Umbilical cord (tissue), 2 donors: ENCODE data around the gene TSR1. TPM values are rescaled to one million over a fixed set of nuclear protein-coding genes. Genes with fewer than 3 reads are reported as not detected.
A peak's percentile ranks its signal among the peaks of the same experiment; 100 is the strongest.
"Not testable (repeated sequence)": the region's sequence is repeated elsewhere in the genome, so short reads cannot be mapped to it uniquely, and the experiment has no call there.

Source experiments
- DNase-seq: peaks from one replicate; pipeline ENCODE4 v3.0.0-alpha.2; 2015; ENCODE audit warnings: low spot score
- total RNA-seq: library from RNA; depleted of rRNA; stranded (reverse); fragments of >200 nt; gene quantifications from one replicate; pipeline ENCODE4 v1.2.3, GENCODE V29; 2014; ENCODE audit warnings: low replicate concordance; ENCODE audit not compliant: insufficient read depth

The TSR1 gene
- total RNA-seq, 1 donor from 2014 or later, result 33.0 TPM

DNA sequence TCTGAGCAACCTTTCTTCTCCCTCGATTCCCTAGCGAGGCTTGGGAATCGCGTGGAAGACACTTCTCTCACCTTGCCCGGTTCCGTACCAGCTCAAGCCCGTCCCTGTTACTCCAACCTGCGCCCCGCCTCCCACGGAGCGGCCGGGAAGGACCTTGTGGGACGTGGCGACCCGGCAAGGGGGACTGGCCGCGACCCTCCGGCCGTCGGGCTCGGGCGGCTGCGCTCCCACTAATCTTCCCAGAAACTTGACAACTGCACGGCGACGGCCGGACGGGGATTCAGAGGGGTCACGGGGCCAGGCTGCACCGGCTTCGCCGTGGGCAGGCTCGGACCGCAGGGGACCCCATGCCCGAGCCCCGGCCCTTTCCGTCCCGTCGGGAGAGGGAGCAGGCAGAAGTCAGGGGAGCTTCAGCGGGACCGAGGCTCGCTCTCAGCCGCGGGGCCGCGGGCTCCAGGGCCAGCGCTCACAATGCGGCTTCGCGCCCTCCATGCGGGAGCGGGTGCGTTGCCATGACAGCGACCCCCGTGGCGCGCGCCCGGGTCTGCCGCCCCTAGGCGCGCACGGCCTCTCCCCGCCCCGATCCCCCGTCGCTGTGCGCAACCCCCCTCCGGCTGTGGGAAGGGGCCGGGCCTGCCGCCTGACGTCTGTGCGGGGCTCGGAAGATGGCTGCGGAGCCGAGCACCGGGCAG is 741 bp upstream of the TSR1 start, which contains the start of gene SGSM2:
SGSM2 (plus strand) TSS at position 650 of the 692 bp plus-strand sequence. CDS start 188 bp downstream, outside the sequence.
- DNase-seq, result peak; percentile 65

DNA sequence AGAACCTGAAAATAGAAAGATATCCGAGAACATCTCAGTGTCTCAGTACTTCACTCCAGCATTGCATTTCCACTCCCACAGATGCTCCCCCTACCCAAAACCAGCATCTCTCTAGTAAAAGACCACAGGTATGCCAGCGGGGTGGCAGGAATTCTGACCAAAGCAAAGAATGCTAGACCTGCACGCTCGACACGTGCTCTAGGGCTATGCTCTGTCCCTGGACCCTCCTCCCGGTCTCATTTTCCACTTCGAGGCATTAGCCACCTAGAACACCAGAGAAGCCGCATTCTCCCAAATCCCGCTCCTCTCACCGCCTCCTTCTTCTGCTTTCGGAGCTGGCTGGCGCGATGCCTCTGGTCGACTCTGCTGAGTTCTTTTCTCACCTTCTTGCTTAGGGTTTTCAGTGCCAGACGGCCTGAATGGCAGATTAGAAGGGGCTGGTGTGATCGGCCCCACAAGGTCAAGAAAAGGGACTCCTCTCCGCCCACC is 487 bp downstream of the TSR1 start:
- DNase-seq, result peak; percentile 22

DNA sequence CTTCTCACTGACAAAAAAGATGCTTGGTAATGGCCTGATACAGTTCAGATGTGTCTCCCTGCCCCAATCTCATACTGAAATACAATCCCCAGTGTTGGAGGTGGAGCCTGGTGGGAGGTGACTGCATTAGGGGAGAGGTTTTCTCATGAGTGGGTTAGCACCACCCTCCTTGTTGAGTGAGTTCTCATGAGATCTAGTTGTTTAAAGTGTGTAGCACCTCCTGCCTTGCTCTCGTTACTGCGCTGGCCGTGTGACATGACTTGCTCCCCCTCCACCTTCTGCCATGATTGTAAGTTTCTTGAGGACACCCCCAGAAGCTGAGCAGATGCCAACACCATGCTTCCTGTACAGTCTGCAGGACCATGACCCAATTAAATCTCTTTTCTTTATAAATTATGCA is 5.0 kb downstream of the TSR1 start:
- no peak for DNase-seq

DNA sequence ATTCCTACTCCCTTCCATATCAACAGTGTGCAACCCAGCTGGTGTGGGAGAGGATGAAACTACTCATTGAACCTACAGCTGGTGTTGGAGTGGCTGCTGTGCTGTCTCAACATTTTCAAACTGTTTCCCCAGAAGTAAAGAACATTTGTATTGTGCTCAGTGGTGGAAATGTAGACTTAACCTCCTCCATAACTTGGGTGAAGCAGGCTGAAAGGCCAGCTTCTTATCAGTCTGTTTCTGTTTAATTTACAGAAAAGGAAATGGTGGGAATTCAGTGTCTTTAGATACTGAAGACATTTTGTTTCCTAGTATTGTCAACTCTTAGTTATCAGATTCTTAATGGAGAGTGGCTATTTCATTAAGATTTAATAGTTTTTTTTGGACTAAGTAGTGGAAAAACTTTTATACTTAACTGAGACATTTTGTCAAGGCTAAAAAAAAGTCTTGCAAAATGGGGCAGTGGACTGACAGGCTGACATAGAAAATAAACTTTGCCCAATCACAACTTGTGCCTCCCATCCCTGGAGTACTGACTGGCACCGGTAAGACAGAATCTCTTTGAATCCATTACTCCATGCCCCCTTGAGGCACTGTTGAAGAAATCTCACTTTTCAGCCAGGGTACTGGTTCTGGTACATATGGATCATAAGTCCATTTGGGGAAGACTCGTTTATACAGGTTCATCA is 12.5 kb downstream of the TSR1 start:
- peak; percentile 24 for DNase-seq

DNA sequence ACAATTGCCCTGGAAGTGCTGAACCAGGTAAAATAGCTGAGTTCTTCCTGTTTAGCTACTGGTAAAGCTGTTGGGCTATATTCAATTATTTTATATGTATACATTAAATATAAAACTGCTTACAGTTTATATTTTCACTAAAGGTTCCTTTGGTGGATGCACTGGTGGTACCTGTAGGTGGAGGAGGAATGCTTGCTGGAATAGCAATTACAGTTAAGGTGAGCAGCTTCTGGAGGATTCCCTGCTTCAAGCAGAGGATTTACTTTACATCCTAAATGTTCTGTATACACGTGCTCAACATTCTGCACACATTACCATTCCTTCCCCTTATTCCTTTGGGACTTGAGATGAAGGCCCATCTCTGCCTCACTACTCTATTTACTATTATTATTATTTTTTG is 14.9 kb downstream of the TSR1 start:
- no peak for DNase-seq

DNA sequence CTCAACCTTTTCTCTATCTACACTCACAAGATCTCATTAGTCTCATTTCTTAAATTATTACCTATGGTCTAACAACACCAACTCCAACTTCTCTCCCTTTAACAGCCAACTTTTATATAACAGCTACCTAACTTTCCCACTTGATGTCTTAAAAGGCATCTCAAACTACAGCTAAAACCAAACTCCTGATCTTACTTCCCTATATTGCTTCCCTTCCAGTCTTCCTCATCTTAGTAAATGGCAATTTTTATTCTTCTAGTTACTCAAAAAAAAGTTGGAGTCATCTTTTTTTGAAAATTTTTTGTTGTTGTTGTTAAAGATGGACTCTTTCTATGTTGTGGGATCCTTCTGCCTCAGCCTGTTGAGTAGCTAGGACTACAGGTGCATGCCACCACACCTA is 17.2 kb downstream of the TSR1 start:
- no peak for DNase-seq

DNA sequence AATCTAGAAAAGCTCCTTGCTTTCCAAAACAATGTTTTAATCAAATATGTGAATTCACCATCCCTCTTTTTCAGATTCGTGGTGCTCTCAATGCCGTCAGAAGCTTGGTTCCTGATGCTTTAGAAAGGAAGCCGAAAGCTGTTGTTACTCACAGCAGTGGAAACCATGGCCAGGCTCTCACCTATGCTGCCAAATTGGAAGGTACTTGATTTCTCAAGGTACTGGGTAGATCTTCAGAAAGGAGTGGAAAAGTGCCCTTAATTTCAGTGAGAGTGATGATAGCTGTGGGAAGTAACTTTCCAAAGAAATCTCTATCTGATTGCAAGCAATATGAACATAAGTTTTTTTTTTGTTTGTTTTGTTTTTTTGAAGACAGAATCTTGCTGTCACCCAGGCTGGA is 18.5 kb downstream of the TSR1 start:
- no peak for DNase-seq

DNA sequence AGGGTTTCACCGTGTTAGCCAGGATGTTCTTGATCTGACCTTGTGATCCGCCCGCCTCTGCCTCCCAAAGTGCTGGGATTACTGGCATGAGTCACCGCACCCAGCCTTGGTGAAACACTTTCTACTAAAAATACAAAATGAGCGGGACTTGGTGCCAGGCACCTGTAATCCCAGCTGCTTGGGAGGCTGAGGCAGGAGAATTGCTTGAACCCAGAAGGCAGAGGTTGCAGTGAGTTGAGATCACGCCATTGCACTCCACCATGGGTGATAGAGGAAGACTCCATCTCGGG is 19.4 kb downstream of the TSR1 start:
- DNase-seq, result not testable (repeated sequence)

DNA sequence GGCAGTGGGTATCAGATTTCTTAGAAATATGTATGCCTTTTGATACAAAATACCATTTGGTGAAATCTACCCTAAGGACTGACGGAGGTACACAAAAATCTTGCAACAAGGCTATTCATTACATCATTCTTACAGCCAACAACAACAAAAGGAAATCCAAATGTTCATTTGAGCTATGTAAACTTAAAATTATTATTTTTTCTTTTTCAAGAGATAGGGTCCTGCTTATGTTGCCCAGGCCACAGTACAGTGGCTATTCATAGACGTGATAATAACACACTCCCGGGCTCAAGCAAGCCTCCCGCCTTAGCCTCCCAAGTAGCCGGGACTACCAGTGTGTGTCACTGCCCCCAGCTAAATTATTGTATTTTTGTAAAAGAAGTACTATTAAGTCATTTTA is 23.5 kb downstream of the TSR1 start:
- no peak for DNase-seq

DNA sequence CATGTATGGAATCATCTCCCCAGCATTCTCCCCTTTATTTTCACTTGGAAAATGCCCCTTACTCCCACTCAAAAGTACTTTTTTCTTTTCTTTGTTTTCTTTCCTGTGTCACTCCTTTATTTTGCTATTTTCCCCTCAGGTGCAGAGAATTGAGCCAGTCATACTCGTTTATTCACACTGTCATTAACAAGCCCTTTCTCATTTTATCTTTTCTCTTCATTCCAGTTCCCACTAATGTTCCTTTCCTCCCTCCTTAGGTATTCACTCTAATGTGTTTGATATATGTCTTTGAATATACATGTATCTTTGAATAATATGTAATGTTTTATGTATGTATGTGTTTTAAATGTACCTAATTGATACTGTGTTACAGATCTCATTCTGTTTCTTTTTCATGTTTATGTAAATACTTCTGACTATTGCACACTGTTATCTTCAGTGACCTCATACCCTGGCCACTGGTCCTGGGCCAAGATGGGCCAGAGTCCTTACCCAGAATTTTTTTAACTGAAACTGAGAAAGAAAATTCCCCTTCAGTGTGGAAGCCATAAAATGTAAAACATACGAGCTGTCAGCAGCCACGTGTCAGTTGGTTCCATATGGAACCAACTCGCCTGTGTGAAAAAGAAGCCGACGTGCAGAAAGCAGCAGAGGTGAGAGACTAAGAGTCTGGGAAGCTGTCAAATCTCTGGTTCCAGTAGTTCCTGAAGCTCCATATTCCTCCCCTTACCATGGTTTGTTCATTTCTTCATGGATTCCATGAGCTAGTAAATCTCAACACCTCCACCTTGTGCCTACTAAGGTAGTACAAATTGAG is 26.7 kb downstream of the TSR1 start:
- DNase-seq, result peak; percentile 25

DNA sequence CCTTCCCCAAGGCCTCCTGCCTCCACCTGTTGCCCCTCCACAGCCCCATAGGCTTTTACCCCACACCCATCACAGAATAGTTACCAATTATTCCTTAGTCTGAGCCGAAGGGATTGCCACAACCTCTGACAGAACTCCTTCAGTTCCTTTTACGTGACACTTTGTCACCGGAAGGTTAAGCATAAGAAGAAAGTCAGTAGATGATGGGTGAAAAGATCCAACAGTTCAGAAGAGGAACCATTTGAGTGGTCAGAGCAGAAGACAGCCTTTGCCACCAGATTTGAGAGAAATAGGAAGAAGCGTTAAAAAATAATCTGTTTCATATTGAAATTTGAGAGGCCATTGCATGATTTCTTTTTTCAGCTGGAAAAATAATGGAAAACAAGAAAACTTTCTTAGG is 31.3 kb downstream of the TSR1 start:
- DNase-seq, result no peak

DNA sequence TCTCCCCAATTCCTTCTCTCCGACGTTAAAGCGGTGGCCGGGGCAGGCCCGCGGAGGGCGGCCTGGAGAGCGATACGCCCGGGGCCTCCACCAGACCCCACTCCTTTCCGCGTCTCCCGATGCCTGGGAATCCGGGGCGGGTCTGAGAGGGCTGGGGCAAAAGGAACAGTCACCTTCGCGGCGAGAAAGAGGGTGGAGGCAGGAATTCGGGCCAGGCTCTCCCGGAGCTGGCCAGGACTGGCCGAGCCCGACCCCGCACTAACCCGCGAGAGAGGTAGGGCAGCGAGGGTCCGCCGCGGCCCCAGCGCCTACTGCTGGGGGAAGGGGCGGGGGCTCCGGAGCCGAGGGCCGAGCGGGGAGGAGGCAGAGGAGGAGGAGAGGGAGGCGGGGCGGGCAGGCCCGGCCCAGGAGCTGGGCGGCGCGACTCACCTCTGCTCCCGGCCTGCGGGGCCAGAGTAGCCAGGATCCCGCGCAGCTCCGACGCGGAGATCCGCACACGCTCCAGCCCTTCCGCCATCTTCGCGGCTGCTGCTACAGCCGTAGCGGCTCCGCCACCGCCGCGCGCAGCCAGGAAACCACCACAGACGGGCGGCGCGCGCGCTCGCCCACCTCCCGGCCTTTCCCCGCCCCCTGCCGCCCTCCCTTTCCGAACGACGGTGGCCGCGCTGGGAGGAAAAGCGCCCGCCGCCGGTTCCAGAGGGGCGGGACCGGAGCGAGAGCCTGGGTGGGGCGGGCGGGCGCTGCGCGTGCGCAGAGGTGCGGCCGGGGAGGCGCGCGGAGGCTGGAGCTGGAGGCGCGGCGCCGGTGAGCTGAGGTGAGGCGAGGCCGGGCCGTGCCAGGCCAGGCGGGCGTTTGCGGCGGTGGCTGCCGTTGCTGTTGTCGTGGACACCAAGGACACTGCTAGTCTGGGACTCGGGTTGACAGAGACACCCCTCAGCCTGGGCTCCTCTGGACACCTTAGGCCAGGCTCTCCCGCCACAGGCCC is 32.8 kb downstream of the TSR1 start, which contains the start of the genes SMG6 and SRR:
SMG6 (minus strand) TSS at position 582 of the 985 bp plus-strand sequence; CDS start at position 517, 65 bp downstream.
SRR (plus strand) TSS at position 747 of the 985 bp plus-strand sequence. CDS start 11,611 bp downstream, outside the sequence.
- DNase-seq, result peak; percentile 95

DNA sequence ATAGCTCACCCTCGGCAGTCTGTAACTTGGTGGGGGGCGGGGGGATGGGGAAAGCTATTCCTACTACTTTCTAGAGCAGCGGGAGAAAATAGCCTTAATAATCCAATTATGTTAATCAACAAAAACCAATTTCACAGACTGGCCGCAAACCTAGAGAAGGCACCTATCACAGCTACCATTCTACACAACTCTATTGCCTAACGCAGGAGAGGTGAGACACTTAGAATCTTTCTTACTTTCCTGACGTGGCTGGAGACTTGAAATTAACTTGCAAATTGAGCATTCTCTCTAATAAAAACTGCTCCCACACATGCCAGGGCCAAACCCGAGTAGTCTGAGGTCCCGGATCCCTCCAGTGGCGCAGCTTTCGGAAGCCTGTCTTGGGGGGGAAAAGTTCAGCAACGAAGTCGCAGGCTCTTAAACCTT is 33.5 kb downstream of the TSR1 start:
- no peak for DNase-seq

DNA sequence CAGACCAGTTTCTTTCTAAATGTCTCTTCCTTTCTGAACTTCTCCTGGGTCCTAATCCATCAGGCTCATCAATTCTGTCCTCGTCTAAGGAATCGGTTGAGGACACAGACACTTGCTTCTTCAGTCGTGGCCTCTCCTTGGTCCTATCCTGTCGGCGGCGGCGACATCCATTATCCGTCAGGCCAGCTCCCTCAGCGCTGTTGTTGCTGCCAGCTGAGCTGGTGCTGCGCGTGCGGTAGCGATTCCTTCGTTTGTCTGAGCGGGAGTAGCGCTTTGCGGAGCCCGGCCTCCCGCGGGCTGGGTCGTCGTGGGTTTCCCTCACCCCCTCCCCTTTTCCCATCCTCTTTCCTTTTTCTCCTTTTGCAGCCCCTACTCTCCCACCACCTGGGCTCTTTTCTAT is 36.5 kb downstream of the TSR1 start:
- DNase-seq, result no peak

DNA sequence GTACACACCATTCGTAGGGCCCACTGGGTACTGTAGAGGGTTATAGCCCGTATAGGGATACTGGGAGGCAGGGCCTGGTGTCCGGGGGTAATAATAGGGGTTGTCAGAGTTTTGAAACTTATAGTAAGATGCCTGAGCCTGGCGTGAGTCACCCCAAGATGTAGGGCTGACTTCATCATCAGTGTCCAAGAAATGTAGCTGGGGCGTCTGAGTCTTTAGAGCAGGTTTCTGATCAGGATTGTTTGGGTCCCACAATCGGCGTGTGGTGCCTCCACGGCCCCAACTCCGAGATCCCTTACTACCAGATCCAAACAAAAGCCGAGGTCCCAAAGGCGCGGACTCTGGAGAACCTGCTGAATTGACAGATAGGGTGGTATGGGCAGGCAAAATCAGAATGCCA is 37.1 kb downstream of the TSR1 start:
- no peak for DNase-seq

DNA sequence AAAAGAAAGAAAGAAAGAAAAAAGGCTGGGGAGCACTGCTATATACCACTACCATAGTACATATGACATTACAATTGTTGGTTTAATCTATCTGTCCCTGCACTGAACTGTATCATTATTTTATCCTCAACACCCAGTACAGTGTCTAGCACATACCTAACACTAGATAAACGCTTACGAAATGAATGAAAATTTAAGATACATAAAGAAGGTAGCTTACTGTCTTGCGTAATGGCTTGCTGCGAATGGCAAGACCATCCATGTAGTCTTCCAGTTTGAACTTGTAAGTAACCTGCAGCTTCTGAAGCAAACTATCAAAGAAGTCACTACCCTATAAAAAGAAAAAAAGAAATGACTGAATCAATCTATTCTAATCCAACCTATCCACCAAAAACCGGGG is 39.2 kb downstream of the TSR1 start:
- no peak for DNase-seq

DNA sequence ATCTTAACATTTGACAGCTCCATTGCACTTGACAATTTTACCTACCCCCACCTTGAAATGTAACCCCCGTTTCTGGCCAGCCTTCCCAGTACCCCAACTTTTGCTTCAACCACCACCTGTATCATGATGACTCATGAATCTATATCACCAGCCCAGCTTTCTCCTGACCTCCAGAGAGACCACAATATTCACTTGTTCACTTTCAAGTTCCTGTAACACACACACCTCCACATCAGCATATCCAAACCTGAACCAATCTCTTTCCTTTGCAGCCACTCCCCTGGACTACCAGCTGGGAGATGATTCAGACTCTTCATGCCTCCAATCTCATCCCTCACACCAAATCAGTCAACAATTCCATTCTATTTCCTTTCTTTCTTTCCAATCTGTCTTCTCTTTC is 40.7 kb downstream of the TSR1 start:
- no peak for DNase-seq

DNA sequence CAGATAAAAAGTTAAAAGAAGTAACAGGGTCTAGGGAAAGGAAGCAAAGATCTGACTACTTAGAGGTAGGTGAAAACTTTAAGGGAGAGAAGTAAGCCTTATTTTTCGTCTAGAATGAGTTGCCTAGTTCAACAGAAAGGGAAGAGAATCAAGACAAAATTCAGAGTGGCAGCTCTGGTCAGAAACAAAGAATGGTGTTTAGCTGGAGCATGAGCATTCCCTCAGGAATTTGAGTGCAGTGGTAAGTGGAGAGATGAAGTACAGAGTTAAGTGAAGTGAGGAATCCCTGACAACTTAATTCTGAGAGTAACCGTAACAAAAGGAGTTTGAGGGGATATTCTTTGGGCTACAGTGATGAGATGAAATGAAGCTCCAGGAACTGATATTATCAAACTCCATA is 44.2 kb downstream of the TSR1 start:
- no peak for DNase-seq

DNA sequence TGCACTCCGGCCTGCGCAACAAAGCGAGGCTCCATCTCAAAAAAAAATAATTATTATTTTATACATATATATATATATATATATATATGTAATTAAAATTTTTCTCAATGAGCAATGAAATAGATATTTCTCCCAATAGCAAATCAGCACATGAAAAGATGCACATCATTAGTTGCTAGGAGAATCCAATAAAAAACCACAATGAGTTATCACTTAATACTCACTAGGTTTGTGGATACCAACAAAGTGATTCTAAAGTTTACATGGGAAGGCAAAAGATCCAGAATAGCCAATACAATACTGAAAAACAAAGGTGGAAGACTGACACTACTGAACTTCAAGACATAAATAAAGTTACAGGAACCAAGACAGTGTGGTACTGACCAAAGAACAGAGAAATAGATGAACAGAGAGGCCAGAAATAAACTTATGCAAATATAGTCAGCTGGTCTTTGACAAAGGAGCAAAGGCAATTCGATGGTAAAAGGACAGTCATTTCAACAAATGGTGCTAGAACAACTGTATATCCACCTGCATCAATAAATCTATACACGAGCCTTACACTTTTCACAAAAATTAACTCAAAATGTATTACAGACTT is 46.3 kb downstream of the TSR1 start:
- DNase-seq, result no peak

DNA sequence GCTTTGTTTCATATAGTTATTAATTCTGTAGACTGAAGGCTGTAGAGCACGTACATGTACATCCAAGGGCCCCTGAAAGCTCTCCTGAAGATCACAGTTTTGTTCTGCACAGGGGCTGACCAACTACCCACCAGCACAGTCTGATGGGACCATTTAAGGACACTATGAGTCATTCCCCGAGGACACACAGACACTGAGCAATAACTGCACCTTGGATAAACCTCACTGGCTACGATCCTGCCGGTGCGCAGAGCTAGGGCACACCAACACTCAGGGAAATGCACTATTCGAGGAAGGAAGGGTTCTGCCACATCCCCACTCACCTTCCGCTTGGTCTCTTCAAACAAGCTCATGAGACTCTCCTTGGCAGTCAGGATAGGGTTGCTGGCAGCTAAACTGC is 53.0 kb downstream of the TSR1 start:
- DNase-seq, result no peak
